Endothelial cell of umbilical vein (primary cell): ENCODE results near the gene ALPL. TPM values are rescaled to one million over a fixed set of nuclear protein-coding genes. Genes with fewer than 3 reads are reported as not detected.

Experiments
- BruUV-seq: library from RNA; stranded (reverse); fragments of 400-500 nt; replicated peaks from 2 replicates; lab custom pipeline; 2021; lab: Mats Ljungman, UMichigan
- CTCF ChIA-PET: fragments of 300-600, 350-600 bp; sonication (Branson Sonifier 250); formaldehyde crosslinking; loops from one replicate; lab custom pipeline; 2021; ENCODE audit warnings: antibody characterized with exemption, inconsistent platforms; lab: Charles Lee
- POLR2A ChIA-PET: fragments of 300-600, 350-600 bp; sonication (Branson Sonifier 250); formaldehyde crosslinking; loops from one replicate; lab custom pipeline; 2021; ENCODE audit warnings: antibody characterized with exemption, inconsistent platforms; lab: Charles Lee
- DNase-seq: peaks from one replicate; pipeline ENCODE4 v3.0.0-alpha.2; 2011; ENCODE audit warnings: low read depth, low spot score
- FAIRE-seq: peaks from 2 replicates; lab custom pipeline; 2011; peaks lifted over from hg19 to GRCh38; lab: Jason Lieb, UNC
- H2AFZ ChIP-seq: 2 replicates; pipeline ENCODE4 v1.6.0; 2012; ENCODE audit warnings: low read depth, low read length, control low read depth, inconsistent platforms
- H3K27ac ChIP-seq: 2 replicates; pipeline ENCODE4 v1.5.1; 2011; ENCODE audit warnings: low read depth, mild to moderate bottlenecking, control low read depth, low read length, moderate library complexity; ENCODE audit not compliant: insufficient read depth
- H3K27me3 ChIP-seq, 2 experiments: 2 replicates each; pipeline versions ENCODE4 v1.6.0 to v1.6.1; 2011; ENCODE audit warnings: low read length in 2 of 2, mixed read lengths in 1 of 2; ENCODE audit not compliant: control insufficient read depth in 2 of 2, insufficient read depth in 2 of 2
- H3K36me3 ChIP-seq, 2 experiments: 2 replicates in 1 of 2; 3 replicates in 1 of 2; pipeline ENCODE4 v1.5.1; 2011; ENCODE audit warnings: low read length in 2 of 2, mild to moderate bottlenecking in 1 of 2, moderate library complexity in 1 of 2; ENCODE audit not compliant: control insufficient read depth in 2 of 2, insufficient read depth in 2 of 2; ENCODE audit errors: extremely low read depth in 1 of 2
- H3K4me1 ChIP-seq: 3 replicates; pipeline ENCODE4 v1.5.1; 2011; ENCODE audit warnings: mild to moderate bottlenecking, low read length; ENCODE audit not compliant: control insufficient read depth, insufficient read depth; ENCODE audit errors: extremely low read depth
- H3K4me2 ChIP-seq: 2 replicates; pipeline ENCODE4 v1.6.1; 2011; ENCODE audit warnings: low read length, control low read depth, mixed read lengths; ENCODE audit not compliant: insufficient read depth
- H3K4me3 ChIP-seq, 3 experiments: fragments of 200-600 bp in 1 of 3; sonication (generic), shearing (Covaris generic) in 1 of 3; replicated peaks in 1 of 3; 2 replicates each; pipeline ENCODE4 v1.5.1; 2011 to 2016; ENCODE audit warnings: control low read depth in 3 of 3, low read length in 3 of 3, mild to moderate bottlenecking in 2 of 3, inconsistent platforms in 1 of 3, low read depth in 1 of 3, moderate library complexity in 1 of 3; ENCODE audit not compliant: insufficient read depth in 1 of 3
- H3K79me2 ChIP-seq: 2 replicates; pipeline ENCODE4 v1.6.0; 2012; ENCODE audit warnings: low read length, inconsistent platforms; ENCODE audit not compliant: control insufficient read depth, insufficient read depth
- H3K9ac ChIP-seq: replicated peaks from 2 replicates; pipeline ENCODE3; 2011; ENCODE audit warnings: low read length, control low read depth; ENCODE audit not compliant: insufficient read depth; ENCODE audit errors: extremely low read depth
- H3K9me1 ChIP-seq: replicated peaks from 3 replicates; pipeline ENCODE4 v1.6.0; 2011; ENCODE audit warnings: mild to moderate bottlenecking, low read length; ENCODE audit not compliant: control insufficient read depth, insufficient read depth; ENCODE audit errors: extremely low read depth
- H3K9me3 ChIP-seq: replicated peaks from 2 replicates; pipeline ENCODE4 v1.5.1; 2012; ENCODE audit warnings: low read length, inconsistent platforms; ENCODE audit not compliant: control insufficient read depth, insufficient read depth
- H4K20me1 ChIP-seq: replicated peaks from 2 replicates; pipeline ENCODE3; 2011; ENCODE audit warnings: mild to moderate bottlenecking, low read length; ENCODE audit not compliant: control insufficient read depth, insufficient read depth; ENCODE audit errors: extremely low read depth
- CTCF ChIP-seq, 2 donors: IDR thresholded peaks; 1 replicate in 1 of 2; 2 replicates in 1 of 2; pipeline ENCODE4 v1.5.1; 2011; ENCODE audit warnings: low read length in 2 of 2, mild to moderate bottlenecking in 2 of 2, moderate library complexity in 2 of 2, control low read depth in 1 of 2, inconsistent platforms in 1 of 2, low read depth in 1 of 2; ENCODE audit not compliant: insufficient read depth in 1 of 2; ENCODE audit errors: extremely low read depth in 1 of 2
- EZH2 ChIP-seq: IDR thresholded peaks from 2 replicates; pipeline ENCODE4 v1.6.1; 2012; ENCODE audit warnings: borderline replicate concordance, low read depth, mild to moderate bottlenecking, moderate library complexity, low read length, inconsistent platforms; ENCODE audit not compliant: severe bottlenecking
- FOS ChIP-seq: IDR thresholded peaks from 2 replicates; pipeline ENCODE4 v1.6.1; 2011; ENCODE audit warnings: mild to moderate bottlenecking, low read length, moderate library complexity, borderline replicate concordance; ENCODE audit not compliant: insufficient read depth
- GATA2 ChIP-seq: IDR thresholded peaks from 2 replicates; pipeline ENCODE4 v1.7.0; 2011; ENCODE audit warnings: low read depth, mild to moderate bottlenecking, moderate library complexity, mixed read lengths, low read length; ENCODE audit not compliant: insufficient read length, insufficient read depth
- JUN ChIP-seq: IDR thresholded peaks from 2 replicates; pipeline ENCODE4 v1.6.1; 2011; ENCODE audit warnings: borderline replicate concordance, low read depth; ENCODE audit not compliant: insufficient read length, insufficient read depth
- MAX ChIP-seq: IDR thresholded peaks from 2 replicates; pipeline ENCODE4 v1.6.1; 2011; ENCODE audit not compliant: insufficient read depth, insufficient read length
- MYC ChIP-seq: IDR thresholded peaks from one replicate; pipeline ENCODE4 v1.6.1; 2011; ENCODE audit warnings: mild to moderate bottlenecking, low read depth, low read length
- POLR2A ChIP-seq: IDR thresholded peaks from 2 replicates; pipeline ENCODE4 v1.6.1; 2012; ENCODE audit warnings: low read depth, mild to moderate bottlenecking, control low read depth, low read length
- POLR2AphosphoS5 ChIP-seq: IDR thresholded peaks from 2 replicates; pipeline ENCODE4 v1.6.1; 2012; ENCODE audit warnings: low read depth, mild to moderate bottlenecking, control low read depth, low read length, moderate library complexity; ENCODE audit not compliant: insufficient read depth
- dilution Hi-C: fragments of 300-500 bp; cut with MboI; formaldehyde crosslinking; loops from one replicate; pipeline ENCODE4 v1.15.0; 2019; ENCODE audit warnings: low sequenced_read_pairs; ENCODE audit not compliant: extremely low pct_ligation_motif_present
- intact Hi-C: fragments of 100-400 bp; cut with micrococcal nuclease; formaldehyde crosslinking; loops from one replicate; pipeline ENCODE4 v1.10.0; 2022
- polyA plus RNA-seq, 4 experiments: library from polyadenylated mRNA; depleted of rRNA in 3 of 4; stranded (reverse) in 3 of 4; unstranded in 1 of 4; fragments of >200 nt; gene quantifications; 2 replicates each; pipeline versions ENCODE4 v1.2.1 to v1.2.3, GENCODE V29; 2011 to 2012; ENCODE audit warnings: missing spikeins in 1 of 4
- total RNA-seq: library from RNA; stranded (reverse); gene quantifications from 2 replicates; pipeline ENCODE4 v1.2.3, GENCODE V29; 2021

The ALPL gene
- total and polyA plus RNA-seq, 2 donors (not counting 3 experiments of a cell fraction or from before 2014, with no cell fraction given), result 0.38 to 0.92 TPM

- DNase-seq, result no peak
- Histone ChIP-seq H3K27ac (no peak overlapping the region), H3K9me1 (no peaks in the 10 kb centered on the region), H2AFZ (no peak overlapping the region), H3K4me1 (no peaks in the 10 kb centered on the region), H3K4me2 (no peak overlapping the region), H3K79me2 (no peaks in the 10 kb centered on the region), H3K9ac (no peak overlapping the region), H4K20me1 (no peaks in the 10 kb centered on the region), H3K9me3 (no peaks in the 10 kb centered on the region), H3K4me3 (no peak overlapping the region), H3K36me3 (no peaks in the 10 kb centered on the region), H3K27me3 (peaks cover 29 to 34% of the 10 kb centered on the region in 2 experiments)
- dilution Hi-C loops, result no loop called here
- BruUV-seq, result no TSS peak
- no peak for TF ChIP-seq POLR2AphosphoS5
- no peak for TF ChIP-seq JUN
- TF ChIP-seq MYC, result no peak
- TF ChIP-seq POLR2A, result no peak
- no peak for TF ChIP-seq FOS
- TF ChIP-seq EZH2, result no peak
- no peak for TF ChIP-seq CTCF (IDR thresholded peaks at IDR 0.05; ENCODE audit: extremely low read depth in 1 of 2, insufficient read depth in 1 of 2, low read depth in 1 of 2, low read length in 2 of 2)
- TF ChIP-seq MAX, result no peak
- TF ChIP-seq GATA2, result no peak
- no peak for FAIRE-seq
- intact Hi-C loops, result no loop called here
- ChIA-PET CTCF (interaction anchor here (1.5 to 4.2 kb wide), 4 partner anchors 11 to 163 kb away, joined by 5 to 34 read pairs (median 6); no protein-coding TSS in a partner anchor), POLR2A (no interaction called here)
Measured at GRCh38 chr1:21534146-21534545, 24.9 kb downstream of the ALPL start.
